ENCODE results near the gene YDJC. TPM values are rescaled to one million over a fixed set of nuclear protein-coding genes. Genes with fewer than 3 reads are reported as not detected.

The YDJC gene
- total and polyA plus RNA-seq, 2 of the 4 experiments (the other 2 are of a cell fraction) = 8.1 to 23.6 TPM

GRCh38 chr22:21624880-21625791 is 4.7 kb downstream of the YDJC start:
- no peak overlapping the region for H2BK15ac ChIP-seq (ENCODE audit: low read depth, low read length)
- H3K4ac ChIP-seq (ENCODE audit: low read depth, low read length) = no peak overlapping the region
- DNase-seq (no peak), ATAC-seq (ENCODE audit: low read depth) (no peak)
- peaks cover 15% of the 10 kb centered on the region for H3K9me1 ChIP-seq (ENCODE audit: insufficient read depth, low read length)
- H3K36me3 ChIP-seq (ENCODE audit: control insufficient read depth, insufficient read depth, low read length) = peaks cover 23% of the 10 kb centered on the region
- H2AK5ac ChIP-seq (ENCODE audit: low read depth, low read length) = no peak overlapping the region
- no peak overlapping the region for H2BK120ac ChIP-seq (ENCODE audit: low read depth, low read length)
- ChIA-PET CTCF (interaction anchor here (1.2 kb wide), 1 partner anchor 18 kb away, joined by 4 read pairs; no protein-coding TSS in a partner anchor), POLR2A (ENCODE audit: unreplicated experiment) (no interaction called here)
- peaks cover 72% of the 10 kb centered on the region for H4K20me1 ChIP-seq (ENCODE audit: insufficient read depth, low read length)
- no peaks in the 10 kb centered on the region for H3K27me3 ChIP-seq (ENCODE audit: control insufficient read depth, insufficient read depth, low read length)
- H3K9me3 ChIP-seq (ENCODE audit: control insufficient read depth, insufficient read depth, low read length) = no peaks in the 10 kb centered on the region
- H3K14ac ChIP-seq (replicated peaks; ENCODE audit: low read depth, low read length) = no peak overlapping the region
- H4K91ac ChIP-seq (ENCODE audit: insufficient read depth, low read depth, low read length) = no peak overlapping the region
- no peak overlapping the region for H2AFZ ChIP-seq (replicated peaks; ENCODE audit: low read length, poor library complexity)
- H3K18ac ChIP-seq (ENCODE audit: low read depth, low read length) = no peak overlapping the region
- WGBS, 2 experiments (ENCODE audit: extremely low coverage in 2 of 2, insufficient read length in 1 of 2) = 96% methylated on average over 6 of the region's 12 CpGs; no CpG with 5 or more reads in 1 of the 2 experiments
- peaks cover 25 to 89% of the 10 kb centered on the region in 2 experiments for H3K79me1 ChIP-seq (ENCODE audit: low read depth in 1 of 2, low read length in 2 of 2)
- no peak overlapping the region for H4K8ac ChIP-seq (ENCODE audit: low read depth in 2 of 2, low read length in 2 of 2)
- H3K23ac ChIP-seq (ENCODE audit: low read depth, low read length) = no peak overlapping the region
- no peak overlapping the region for H3K4me3 ChIP-seq (ENCODE audit: insufficient read depth, low read depth, low read length)
- no peak overlapping the region for H3K56ac ChIP-seq (ENCODE audit: extremely low read depth, insufficient read depth, low read length)
- in situ Hi-C loops (cut with MboI; ENCODE audit: low sequenced_read_pairs) = no loop called here
- BruUV-seq (replicated peaks) = no TSS peak
- H3K4me2 ChIP-seq (ENCODE audit: low read depth, low read length) = no peak overlapping the region
- dilution Hi-C loops (cut with HindIII; ENCODE audit: low sequenced_read_pairs, unreplicated experiment) = no loop called here
- H2BK20ac ChIP-seq (ENCODE audit: low read depth, low read length) = no peak overlapping the region
- H2BK5ac ChIP-seq (ENCODE audit: low read depth, low read length, poor library complexity, severe bottlenecking) = no peak overlapping the region
- H3K27ac ChIP-seq (ENCODE audit: insufficient read depth, low read length) = no peak overlapping the region
- TF ChIP-seq MAZ (IDR thresholded peaks at IDR 0.05; ENCODE audit: borderline replicate concordance, low read depth, low read length) (no peak), RCOR1 (IDR thresholded peaks at IDR 0.05; ENCODE audit: insufficient replicate concordance, low read length) (no peak), CTCF (conservative IDR thresholded peaks at IDR 0.05; ENCODE audit: low read depth, low read length) (no peak), FOS (IDR thresholded peaks at IDR 0.05; ENCODE audit: low read depth, low read length) (no peak), SMC3 (IDR thresholded peaks at IDR 0.05; ENCODE audit: low read depth, low read length) (no peak)
- intact Hi-C loops (cut with micrococcal nuclease) = no loop called here
- no peak overlapping the region for H3K9ac ChIP-seq (ENCODE audit: low read depth, low read length)
- peaks cover 11% of the 10 kb centered on the region for H3K4me1 ChIP-seq (ENCODE audit: control insufficient read depth, insufficient read depth, low read length)
- no peak overlapping the region for H4K5ac ChIP-seq (ENCODE audit: low read depth, low read length)
- H2AK9ac ChIP-seq (replicated peaks; ENCODE audit: low read depth, low read length, poor library complexity) = peak overlapping the region; percentile 33

All from IMR-90 (cell line).